ENCODE results near the gene ALDH1B1.

ALDH1B1 gene

GRCh38 chr9:38392235-38393127 lies at the start of gene ALDH1B1:
Gene ALDH1B1, plus strand, starts transcription at chr9:38392702. Its CDS starts 3,047 bp downstream, at chr9:38395749.
- DNase-seq = peak; percentile 16

- no peak for DNase-seq
Observed at GRCh38 chr9:38343037-38343436, 49.5 kb upstream of the ALDH1B1 start.

GRCh38 chr9:38343552-38343951 lies 49.0 kb upstream of the ALDH1B1 start:
- no peak for DNase-seq

GRCh38 chr9:38344566-38345324 lies 47.8 kb upstream of the ALDH1B1 start:
- no peak for DNase-seq

- DNase-seq = no peak
Observed at GRCh38 chr9:38345851-38346755, 46.4 kb upstream of the ALDH1B1 start.

- no peak for DNase-seq
Observed at GRCh38 chr9:38346811-38347210, 45.7 kb upstream of the ALDH1B1 start.

GRCh38 chr9:38347271-38347671 lies 45.2 kb upstream of the ALDH1B1 start:
- no peak for DNase-seq

- no peak for DNase-seq
Observed at GRCh38 chr9:38347946-38348345, 44.6 kb upstream of the ALDH1B1 start.

GRCh38 chr9:38350529-38350928 lies 42.0 kb upstream of the ALDH1B1 start:
- DNase-seq = no peak

GRCh38 chr9:38352530-38353328 lies 39.8 kb upstream of the ALDH1B1 start:
- peak; percentile 13 for DNase-seq

GRCh38 chr9:38355115-38355514 lies 37.4 kb upstream of the ALDH1B1 start:
- DNase-seq = no peak

- DNase-seq = no peak
Observed at GRCh38 chr9:38355517-38356120, 36.9 kb upstream of the ALDH1B1 start.

- no peak for DNase-seq
Observed at GRCh38 chr9:38356851-38357250, 35.7 kb upstream of the ALDH1B1 start.

- DNase-seq = no peak
Observed at GRCh38 chr9:38357350-38358114, 35.0 kb upstream of the ALDH1B1 start.

- DNase-seq = no peak
Observed at GRCh38 chr9:38358390-38359296, 33.9 kb upstream of the ALDH1B1 start.

GRCh38 chr9:38359297-38359653 lies 33.2 kb upstream of the ALDH1B1 start:
- no peak for DNase-seq

- no peak for DNase-seq
Observed at GRCh38 chr9:38359689-38360385, 32.7 kb upstream of the ALDH1B1 start.

GRCh38 chr9:38360839-38361472 lies 31.5 kb upstream of the ALDH1B1 start:
- DNase-seq = no peak

- no peak for DNase-seq
Observed at GRCh38 chr9:38361473-38361850, 31.0 kb upstream of the ALDH1B1 start.

All from NCI-H2081 treated with DMSO at 0.1 percent for 48 hours (cell line).